CD4-positive, alpha-beta T cell treated with Interleukin-21 for 1 hour (primary cell): ENCODE data around the gene SH3BP2.
"Not testable (repeated sequence)": the region's sequence is repeated elsewhere in the genome, so short reads cannot be mapped to it uniquely, and the experiment has no call there.

Experiments
- DNase-seq: peaks from one replicate; pipeline ENCODE4 v3.0.0-alpha.2; 2020

Gene SH3BP2

DNA sequence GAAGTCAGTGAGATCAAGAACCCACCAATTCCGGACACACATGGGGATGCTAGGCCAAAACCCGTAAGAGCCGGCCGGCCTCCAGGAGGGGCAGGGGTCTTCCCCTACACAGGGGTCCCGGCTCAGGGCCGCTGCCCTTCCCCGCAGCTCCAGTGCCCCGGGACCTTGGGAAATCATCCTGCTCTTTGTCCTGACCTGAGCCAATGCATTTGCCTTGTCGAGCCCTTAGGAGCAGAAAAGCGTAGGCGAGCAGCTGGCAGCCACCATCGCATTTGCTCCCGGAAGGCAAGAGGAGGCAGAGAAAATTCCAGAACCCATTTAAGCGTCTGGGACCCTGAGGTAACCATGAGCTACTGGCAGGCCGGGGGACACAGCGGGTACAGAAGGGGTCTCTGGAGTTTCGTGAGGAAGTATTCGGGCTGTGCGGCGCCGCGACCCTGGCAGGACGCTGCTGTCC lies 29.3 kb upstream of the SH3BP2 start:
- DNase-seq: no peak

DNA sequence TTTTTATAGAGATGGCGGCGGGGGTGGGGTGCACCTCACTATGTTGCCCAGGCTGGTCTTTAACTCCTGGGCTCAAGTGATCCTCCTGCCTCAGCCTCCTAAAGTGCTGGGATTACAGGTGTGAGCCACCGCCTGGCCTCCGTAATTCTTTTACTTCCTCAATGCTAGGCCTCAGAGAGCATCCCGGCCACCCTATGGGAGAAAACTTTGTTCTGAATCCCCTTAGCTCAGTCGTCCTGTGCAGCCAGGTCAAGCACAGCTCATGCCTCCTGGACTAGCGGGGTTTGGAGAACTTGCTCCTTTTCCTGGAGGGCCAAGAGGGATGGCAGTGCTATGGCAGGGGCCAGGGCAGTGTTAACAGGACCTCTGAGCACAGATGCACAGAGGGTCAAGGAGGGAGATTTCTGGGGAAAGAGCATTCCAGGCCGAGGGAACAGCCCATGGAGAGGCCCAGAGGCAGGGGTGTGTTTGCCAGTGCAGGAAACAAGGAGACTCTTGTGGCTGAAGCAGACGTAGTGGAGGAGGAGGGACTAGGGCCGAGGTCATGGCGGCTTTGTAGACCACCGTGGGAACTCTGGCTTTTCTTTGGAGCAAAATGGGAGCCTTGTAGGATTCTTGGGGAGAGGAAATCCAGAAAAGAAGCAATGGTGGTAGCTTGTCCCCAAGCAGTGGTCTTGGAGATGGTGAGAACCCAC lies 26.9 kb upstream of the SH3BP2 start:
- DNase-seq: no peak

- DNase-seq: no peak
These were observed 25.7 kb upstream of the SH3BP2 start for GRCh38 chr4:2767046-2767704.

DNA sequence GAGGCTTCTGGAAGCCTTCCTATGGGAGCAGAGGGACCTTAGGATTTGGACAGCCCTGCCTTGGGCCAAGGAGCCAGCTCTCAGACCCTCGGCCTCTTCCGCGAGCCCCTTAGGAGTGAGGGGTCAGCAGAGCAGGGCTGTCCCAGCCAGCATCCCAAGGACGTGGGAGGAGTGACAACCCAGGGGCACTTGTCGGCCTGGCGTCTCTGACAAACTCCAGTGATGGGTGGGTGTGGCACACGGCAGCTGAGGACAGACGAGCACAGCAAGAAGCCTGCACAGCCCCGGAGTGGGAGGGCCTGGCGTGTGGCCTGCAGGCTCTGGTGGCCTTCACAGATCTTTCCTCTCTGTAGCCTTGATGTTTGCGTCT lies 25.2 kb upstream of the SH3BP2 start:
- no peak for DNase-seq

DNA sequence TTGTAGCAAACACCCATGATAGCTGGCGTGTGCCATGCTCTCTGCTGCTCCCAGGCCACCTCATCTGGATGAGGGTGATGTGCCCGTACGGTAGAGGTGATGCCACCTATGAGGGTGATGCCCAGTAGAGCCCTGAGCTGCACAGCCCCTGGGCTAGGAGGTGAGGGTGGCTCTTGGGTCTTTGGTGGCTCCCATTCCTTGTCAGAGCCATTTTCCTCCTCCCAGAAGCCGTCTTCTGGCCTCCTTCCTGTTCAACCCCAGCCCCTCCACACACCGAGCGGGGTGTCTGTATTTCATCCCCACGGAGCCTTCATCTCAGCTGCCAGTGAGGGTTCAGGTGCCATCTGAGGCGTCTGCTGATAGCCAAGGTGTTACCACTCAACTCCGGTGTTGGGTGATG lies 24.8 kb upstream of the SH3BP2 start:
- no peak for DNase-seq

GRCh38 chr4:2768921-2769336 lies 24.0 kb upstream of the SH3BP2 start:
- DNase-seq: no peak

- DNase-seq: no peak
These were observed 21.6 kb upstream of the SH3BP2 start for GRCh38 chr4:2771264-2771663.

DNA sequence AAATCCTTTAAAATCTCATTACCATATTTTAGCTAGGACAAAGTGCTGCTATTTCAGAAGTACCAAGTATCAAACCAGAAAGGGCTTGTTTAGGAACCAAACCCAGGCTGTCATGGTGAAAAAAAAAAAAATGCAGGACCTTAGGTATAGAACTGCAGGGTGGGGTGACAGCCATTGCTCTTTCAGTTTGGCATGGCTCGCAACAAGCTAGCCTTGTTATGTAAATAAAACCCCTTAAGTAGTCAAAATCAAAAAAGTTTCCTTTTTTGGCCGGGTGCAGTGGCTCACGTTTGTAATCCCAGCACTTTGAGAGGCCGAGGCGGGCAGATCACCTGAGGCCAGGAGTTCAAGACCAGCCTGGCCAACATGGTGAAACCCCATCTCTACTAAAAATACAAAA lies 12.2 kb upstream of the SH3BP2 start:
- not testable (repeated sequence) for DNase-seq

GRCh38 chr4:2781911-2782310 lies 11.0 kb upstream of the SH3BP2 start:
- DNase-seq: no peak

DNA sequence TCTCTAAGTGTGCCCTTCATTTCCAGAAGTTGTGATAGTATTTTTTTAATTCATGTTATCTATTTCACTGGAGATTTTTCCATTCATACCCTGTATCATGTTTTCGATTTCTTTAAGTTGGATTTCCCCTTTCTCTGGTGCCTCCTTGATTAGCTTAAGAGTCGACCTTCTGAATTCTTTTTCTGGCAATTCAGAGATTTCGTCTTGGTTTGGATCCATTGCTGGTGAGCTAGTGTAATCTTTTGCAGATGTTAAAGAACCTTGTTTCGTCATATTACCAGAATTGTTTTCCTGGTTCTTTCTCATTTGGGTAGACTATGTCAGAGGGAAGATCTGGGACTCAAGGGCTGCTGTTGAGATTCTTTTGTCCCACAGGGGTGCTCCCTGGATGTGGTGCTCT lies 9.1 kb upstream of the SH3BP2 start:
- no peak for DNase-seq

GRCh38 chr4:2785613-2786012 lies 7.3 kb upstream of the SH3BP2 start:
- DNase-seq: peak; percentile 70

GRCh38 chr4:2786152-2786671 lies 6.7 kb upstream of the SH3BP2 start:
- peak; percentile 83 for DNase-seq

DNA sequence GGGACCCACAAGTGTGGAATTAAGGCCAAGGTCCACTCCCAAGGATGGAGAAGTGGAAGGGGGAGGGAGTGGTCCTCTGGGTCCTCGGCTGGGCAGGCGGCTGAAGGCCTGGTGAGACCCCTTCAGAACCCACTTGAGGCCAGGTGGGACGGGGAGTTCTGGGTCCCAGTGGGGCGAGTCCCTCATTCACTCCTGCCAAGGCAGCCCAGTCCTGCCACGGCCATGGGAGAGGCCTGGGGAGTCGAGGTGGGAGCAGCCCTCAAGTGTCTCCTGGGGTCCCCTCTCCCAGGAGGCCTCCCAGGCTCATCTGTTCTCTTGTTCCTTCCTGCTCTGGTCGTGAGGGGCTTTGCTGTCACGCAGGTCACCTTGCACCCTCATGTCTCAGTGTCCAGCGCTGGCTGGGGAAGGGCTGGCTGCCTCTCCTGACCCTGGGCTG lies 6.1 kb upstream of the SH3BP2 start:
- no peak for DNase-seq

DNA sequence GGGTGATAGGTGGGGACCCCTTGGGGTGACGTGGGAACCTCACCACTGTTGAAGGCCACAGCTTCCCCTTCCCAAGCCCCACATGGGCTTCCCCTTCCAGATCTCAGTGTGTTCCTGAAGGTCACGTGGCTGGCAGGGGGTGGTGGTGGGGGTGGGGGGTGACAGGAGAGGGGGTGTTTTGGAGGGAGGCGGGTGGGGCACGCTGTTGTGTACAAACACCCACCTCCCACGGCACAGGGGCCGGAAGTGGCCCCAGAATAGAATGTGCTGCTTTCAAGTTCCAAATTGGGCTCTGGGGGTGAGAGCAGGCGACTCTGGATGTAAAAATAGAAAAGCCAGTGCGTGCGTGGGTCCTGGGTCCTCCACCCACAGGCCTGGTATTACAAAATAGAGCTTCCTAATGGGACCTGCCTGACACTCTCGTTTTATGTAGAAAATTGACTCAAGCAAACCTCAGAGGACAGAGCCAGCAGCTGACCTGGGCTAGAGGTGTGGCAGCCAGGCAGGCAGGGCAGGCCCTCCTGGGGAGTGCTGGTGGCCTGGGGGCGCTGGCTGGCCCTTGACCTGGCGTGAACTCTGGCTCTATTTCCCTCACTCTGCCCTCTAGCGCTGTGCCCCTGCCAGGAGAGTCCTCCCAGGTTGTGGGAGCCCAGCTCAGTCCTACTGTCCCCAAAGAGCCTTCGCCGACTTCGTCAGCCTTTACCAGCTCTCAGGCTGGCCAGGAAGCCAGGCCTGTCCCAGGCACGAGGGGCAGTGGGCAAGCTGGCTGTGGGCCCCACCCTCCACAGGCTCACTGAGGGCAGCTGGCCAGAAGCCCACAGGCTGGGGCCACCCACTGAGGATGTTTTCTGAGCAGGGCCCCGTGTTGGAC lies 5.4 kb upstream of the SH3BP2 start:
- peak; percentile 80 for DNase-seq

DNA sequence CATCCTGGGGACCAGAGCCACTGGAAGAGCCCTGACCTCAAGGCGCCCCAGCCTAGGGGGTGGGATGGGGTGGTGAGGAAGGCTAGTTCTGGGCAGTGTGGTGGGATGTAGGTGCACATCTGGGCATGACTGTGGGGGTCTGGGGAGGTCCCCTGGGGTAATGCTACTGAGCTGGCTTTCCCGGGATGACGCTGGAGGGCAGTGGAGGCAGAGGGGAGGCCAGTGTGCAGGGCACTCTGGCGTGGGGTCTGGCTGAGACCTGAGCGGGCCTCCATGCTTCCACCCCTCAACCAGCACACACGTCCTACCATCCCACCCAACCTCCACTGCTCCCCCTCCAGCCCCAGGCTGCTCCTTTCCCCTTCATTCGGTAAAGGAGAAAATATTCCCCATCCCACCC lies 4.8 kb upstream of the SH3BP2 start:
- no peak for DNase-seq

- no peak for DNase-seq
These were observed 4.3 kb upstream of the SH3BP2 start for GRCh38 chr4:2788532-2789103.

DNA sequence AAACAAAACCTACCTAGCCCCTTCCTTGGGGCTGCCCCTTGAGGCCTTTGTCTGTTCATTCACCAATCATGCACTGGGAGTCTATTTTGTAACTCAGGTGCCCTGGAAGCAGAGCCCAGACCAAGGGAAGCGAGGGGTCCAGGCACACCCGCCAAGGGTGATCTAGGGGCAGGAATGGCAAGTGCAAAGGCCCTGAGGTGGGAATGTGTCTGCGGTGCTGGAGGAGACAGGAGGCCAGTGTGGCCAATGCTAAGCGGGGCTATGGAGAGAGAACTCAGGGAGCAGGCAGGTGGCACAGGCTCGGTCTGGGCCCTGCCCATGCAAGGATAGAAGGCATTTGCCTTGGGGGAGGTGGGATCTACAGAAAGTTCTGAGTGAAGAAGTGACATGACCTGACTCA lies 3.5 kb upstream of the SH3BP2 start:
- DNase-seq: no peak

- DNase-seq: no peak
These were observed 2.9 kb upstream of the SH3BP2 start for GRCh38 chr4:2789793-2790582.

GRCh38 chr4:2790583-2791517 lies 2.0 kb upstream of the SH3BP2 start:
- DNase-seq: no peak

GRCh38 chr4:2791518-2792395 lies 1.1 kb upstream of the SH3BP2 start:
- DNase-seq: no peak
